Parathyroid adenoma (tissue), 2 donors: ENCODE data around the gene STRN4.
A peak's percentile ranks its signal among the peaks of the same experiment; 100 is the strongest.

Experiments used
- H2AFZ ChIP-seq: fragments of 300-600 bp; sonication (generic); one replicate; pipeline ENCODE4 v1.7.0; 2017; ENCODE audit warnings: antibody characterized with exemption, mild to moderate bottlenecking
- H3K27ac ChIP-seq: fragments of 300-600 bp; sonication (generic); one replicate; pipeline ENCODE4 v1.7.0; 2017
- H3K27me3 ChIP-seq: fragments of 300-600 bp; sonication (generic); one replicate; pipeline ENCODE4 v1.7.0; 2017; ENCODE audit warnings: low read length; ENCODE audit not compliant: control insufficient read depth, insufficient read depth
- H3K36me3 ChIP-seq: fragments of 300-600 bp; sonication (generic); one replicate; pipeline ENCODE4 v1.7.0; 2017; ENCODE audit warnings: low read length; ENCODE audit not compliant: control insufficient read depth, insufficient read depth
- H3K4me1 ChIP-seq: fragments of 300-600 bp; sonication (generic); one replicate; pipeline ENCODE4 v1.7.0; 2017; ENCODE audit warnings: control low read depth
- H3K4me2 ChIP-seq: fragments of 300-600 bp; sonication (generic); one replicate; pipeline ENCODE4 v1.7.0; 2017; ENCODE audit warnings: low read length
- H3K4me3 ChIP-seq: fragments of 300-600 bp; sonication (generic); one replicate; pipeline ENCODE4 v1.7.0; 2017; ENCODE audit warnings: low read depth, low read length
- H3K79me2 ChIP-seq: fragments of 300-600 bp; sonication (generic); one replicate; pipeline ENCODE4 v1.7.0; 2017; ENCODE audit warnings: control low read depth
- H3K9ac ChIP-seq: fragments of 300-600 bp; sonication (generic); one replicate; pipeline ENCODE4 v1.7.0; 2017; ENCODE audit warnings: mild to moderate bottlenecking
- H3K9me3 ChIP-seq: fragments of 300-600 bp; sonication (generic); one replicate; pipeline ENCODE4 v1.7.0; 2017; ENCODE audit warnings: low read length; ENCODE audit not compliant: control insufficient read depth
- CTCF ChIP-seq: fragments of 300-600 bp; sonication (generic); IDR thresholded peaks from one replicate; pipeline ENCODE4 v1.7.0; 2017; ENCODE audit warnings: antibody characterized with exemption, mild to moderate bottlenecking
- donor health status: primary hyperparathyroidism.

STRN4 gene

GRCh38 chr19:46718157-46718933 lies 27.9 kb downstream of the STRN4 start:
- H3K36me3 ChIP-seq, result no peaks in the 10 kb centered on the region
- H3K27me3 ChIP-seq, result no peaks in the 10 kb centered on the region
- no peaks in the 10 kb centered on the region for H3K9me3 ChIP-seq
- H2AFZ ChIP-seq, result no peak overlapping the region
- peaks cover 2% of the 10 kb centered on the region for H3K79me2 ChIP-seq
- H3K9ac ChIP-seq, result no peak overlapping the region
- H3K27ac ChIP-seq, result peak overlapping the region; percentile 19
- no peak overlapping the region for H3K4me3 ChIP-seq
- no peak for TF ChIP-seq CTCF
- H3K4me2 ChIP-seq, result no peak overlapping the region
- H3K4me1 ChIP-seq, result peaks cover 9% of the 10 kb centered on the region

GRCh38 chr19:46717716-46718143 lies 28.5 kb downstream of the STRN4 start:
- Histone ChIP-seq H3K36me3 (no peaks in the 10 kb centered on the region), H3K9ac (no peak overlapping the region), H3K4me3 (peak overlapping the region; percentile 91), H3K4me1 (peaks cover 9% of the 10 kb centered on the region), H3K27me3 (no peaks in the 10 kb centered on the region), H3K4me2 (peak overlapping the region; percentile 77), H3K9me3 (no peaks in the 10 kb centered on the region), H3K79me2 (peaks cover 2% of the 10 kb centered on the region), H3K27ac (peak overlapping the region; percentile 19), H2AFZ (no peak overlapping the region)
- no peak for TF ChIP-seq CTCF

GRCh38 chr19:46717034-46717715 lies 29.1 kb downstream of the STRN4 start, which contains the start of gene PRKD2:
TSS of gene PRKD2 (minus strand) at chr19:46717114. CDS start at chr19:46716370, 744 bp downstream.
- TF ChIP-seq CTCF, result no peak
- H3K9me3 ChIP-seq, result no peaks in the 10 kb centered on the region
- H3K9ac ChIP-seq, result peak within 1 kb of the TSS; percentile 63
- H3K27ac ChIP-seq, result peak within 1 kb of the TSS; percentile 68
- no peaks in the 10 kb centered on the region for H3K36me3 ChIP-seq
- H2AFZ ChIP-seq, result peak within 1 kb of the TSS; percentile 86
- peak within 1 kb of the TSS; percentile 77 for H3K4me2 ChIP-seq
- H3K4me3 ChIP-seq, result peak within 1 kb of the TSS; percentile 91
- H3K79me2 ChIP-seq, result peaks cover 2% of the 10 kb centered on the region
- H3K27me3 ChIP-seq, result no peaks in the 10 kb centered on the region
- peaks cover 9% of the 10 kb centered on the region for H3K4me1 ChIP-seq

GRCh38 chr19:46716672-46717033 lies 29.6 kb downstream of the STRN4 start:
- Histone ChIP-seq H2AFZ (peak overlapping the region; percentile 86), H3K79me2 (peaks cover 2% of the 10 kb centered on the region), H3K9me3 (no peaks in the 10 kb centered on the region), H3K27me3 (no peaks in the 10 kb centered on the region), H3K4me1 (peaks cover 9% of the 10 kb centered on the region), H3K36me3 (no peaks in the 10 kb centered on the region), H3K4me2 (peak overlapping the region; percentile 77), H3K27ac (peak overlapping the region; percentile 64), H3K9ac (peak overlapping the region; percentile 63), H3K4me3 (peak overlapping the region; percentile 91)
- no peak for TF ChIP-seq CTCF
